HepG2 (cell line): ENCODE data around the gene SELENOV. TPM values are rescaled to one million over a fixed set of nuclear protein-coding genes. Genes with fewer than 3 reads are reported as not detected.

Source experiments
- ATAC-seq: fragments of 200-7000 bp; cut with Tn5 transposase; 3 replicates; pipeline ENCODE4 v1.9.1; 2020; ENCODE audit warnings: mild to moderate bottlenecking, moderate library complexity
- BruUV-seq: library from RNA; stranded (reverse); fragments of 400-500 nt; replicated peaks from 2 replicates; lab custom pipeline; 2021; lab: Mats Ljungman, UMichigan
- CTCF ChIA-PET: fragments of 300-600 bp; formaldehyde crosslinking; extraction: SDS; loops from one replicate; lab custom pipeline; 2021; ENCODE audit warnings: low total read pairs, inconsistent platforms, low intra/inter-chr PET ratio; lab: Yijun Ruan, JAX
- POLR2A ChIA-PET: fragments of 350-600 bp; sonication (Branson Sonifier 250); formaldehyde crosslinking; loops from one replicate; lab custom pipeline; 2020; ENCODE audit warnings: antibody characterized with exemption, inconsistent platforms; lab: Yijun Ruan, JAX
- DNase-seq: peaks from one replicate; pipeline ENCODE4 v3.0.0-alpha.2; 2015; ENCODE audit warnings: low spot score
- FAIRE-seq: peaks from 3 replicates; lab custom pipeline; 2011; peaks lifted over from hg19 to GRCh38; lab: Jason Lieb, UNC
- H2AFZ ChIP-seq: one replicate; pipeline ENCODE4 v1.6.1; 2011; ENCODE audit warnings: low read length, inconsistent platforms
- H3K27ac ChIP-seq: fragments of 300-600 bp; 3 replicates; pipeline ENCODE4 v1.8.0; 2011; ENCODE audit warnings: mixed run types, mild to moderate bottlenecking, mixed read lengths, low read length, inconsistent platforms; ENCODE audit not compliant: insufficient read depth; ENCODE audit errors: extremely low read length
- H3K27me3 ChIP-seq, 2 experiments: fragments of 200-600 bp in 1 of 2; 2 replicates in 1 of 2; 3 replicates in 1 of 2; pipeline versions ENCODE4 v1.6.0 to v1.8.0; 2011; ENCODE audit warnings: low read length in 2 of 2, mild to moderate bottlenecking in 2 of 2, moderate library complexity in 2 of 2, inconsistent platforms in 1 of 2; ENCODE audit not compliant: insufficient read depth in 2 of 2, control insufficient read depth in 1 of 2
- H3K36me3 ChIP-seq, 2 experiments: fragments of 200-600 bp in 1 of 2; replicated peaks in 1 of 2; 2 replicates in 1 of 2; 3 replicates in 1 of 2; pipeline versions ENCODE4 v1.5.1 to v1.8.0; 2011; ENCODE audit warnings: low read length in 2 of 2, inconsistent platforms in 1 of 2; ENCODE audit not compliant: insufficient read depth in 2 of 2, control insufficient read depth in 1 of 2
- H3K4me1 ChIP-seq: 2 replicates; pipeline ENCODE4 v1.5.1; 2012; ENCODE audit warnings: low read length, inconsistent platforms; ENCODE audit not compliant: insufficient read depth
- H3K4me2 ChIP-seq: 2 replicates; pipeline ENCODE4 v1.6.0; 2011; ENCODE audit warnings: low read depth, low read length, inconsistent platforms
- H3K4me3 ChIP-seq, 3 experiments: fragments of 200-600 bp in 1 of 3; sonication (generic), shearing (Covaris generic) in 1 of 3; replicated peaks in 1 of 3; 2 replicates each; pipeline ENCODE4 v1.5.1; 2011 to 2016; ENCODE audit warnings: low read length in 3 of 3, inconsistent platforms in 2 of 3, low read depth in 2 of 3, mild to moderate bottlenecking in 2 of 3, control low read depth in 1 of 3, mixed read lengths in 1 of 3; ENCODE audit not compliant: insufficient read depth in 1 of 3
- H3K79me2 ChIP-seq: one replicate; pipeline ENCODE4 v1.6.1; 2011; ENCODE audit warnings: low read length, inconsistent platforms; ENCODE audit not compliant: insufficient read depth
- H3K9ac ChIP-seq: 2 replicates; pipeline ENCODE4 v1.6.0; 2011; ENCODE audit warnings: mild to moderate bottlenecking, low read depth, low read length, inconsistent platforms; ENCODE audit not compliant: insufficient read depth
- H3K9me3 ChIP-seq: 2 replicates; pipeline ENCODE4 v1.5.1; 2012; ENCODE audit warnings: mild to moderate bottlenecking, low read length
- H4K20me1 ChIP-seq: 2 replicates; pipeline ENCODE4 v1.6.0; 2011; ENCODE audit warnings: inconsistent platforms, mild to moderate bottlenecking, low read length, moderate library complexity; ENCODE audit not compliant: insufficient read depth
- CTCF ChIP-seq: sonication (generic); formaldehyde crosslinking; IDR thresholded peaks from 2 replicates; pipeline ENCODE4 v1.5.0; 2020; ENCODE audit warnings: mild to moderate bottlenecking, missing genetic modification reagents, moderate library complexity
- ETS1 ChIP-seq: sonication (generic); formaldehyde crosslinking; IDR thresholded peaks from 2 replicates; pipeline ENCODE4 v1.4.0; 2020; ENCODE audit warnings: missing genetic modification reagents
- GZF1 ChIP-seq: sonication (generic); formaldehyde crosslinking; IDR thresholded peaks from 2 replicates; pipeline ENCODE4 v1.5.1; 2020; ENCODE audit warnings: mild to moderate bottlenecking, missing genetic modification reagents
- NR2F2 ChIP-seq: IDR thresholded peaks from 2 replicates; pipeline ENCODE4 v1.6.1; 2012; ENCODE audit warnings: low read depth, inconsistent platforms, borderline replicate concordance
- RFX3 ChIP-seq: IDR thresholded peaks from 2 replicates; pipeline ENCODE4 v1.6.1; 2016; ENCODE audit warnings: missing biosample characterization, missing genetic modification reagents
- SAP130 ChIP-seq: IDR thresholded peaks from 2 replicates; pipeline ENCODE4 v1.6.1; 2016; ENCODE audit warnings: low read depth
- SETDB1 ChIP-seq: sonication (generic); formaldehyde crosslinking; IDR thresholded peaks from 2 replicates; pipeline ENCODE4 v1.5.1; 2020; ENCODE audit warnings: missing genetic modification reagents, mild to moderate bottlenecking, borderline replicate concordance
- TGIF2 ChIP-seq: IDR thresholded peaks from 2 replicates; pipeline ENCODE4 v1.6.1; 2016; ENCODE audit warnings: control low read depth, missing compliant biosample characterization
- TP53 ChIP-seq: sonication (generic); formaldehyde crosslinking; conservative IDR thresholded peaks from 2 replicates; pipeline ENCODE4 v1.4.0; 2020; ENCODE audit warnings: missing genetic modification reagents
- ZBTB4 ChIP-seq: sonication (generic); formaldehyde crosslinking; IDR thresholded peaks from 2 replicates; pipeline ENCODE4 v1.4.0; 2020; ENCODE audit warnings: missing genetic modification reagents, mild to moderate bottlenecking, borderline replicate concordance
- ZFP41 ChIP-seq: sonication (generic); formaldehyde crosslinking; IDR thresholded peaks from 2 replicates; pipeline ENCODE4 v1.4.0; 2020; ENCODE audit warnings: mild to moderate bottlenecking, missing genetic modification reagents, borderline replicate concordance
- ZNF235 ChIP-seq: sonication (generic); formaldehyde crosslinking; IDR thresholded peaks from 2 replicates; pipeline ENCODE4 v1.8.1; 2023; ENCODE audit warnings: mild to moderate bottlenecking, missing genetic modification reagents, borderline replicate concordance
- ZNF639 ChIP-seq: conservative IDR thresholded peaks from 2 replicates; pipeline ENCODE4 v1.6.1; 2018; ENCODE audit warnings: missing genetic modification reagents
- WGBS: methylation state at CpG from one replicate; pipeline ENCODE4 v1.1.6; 2017; ENCODE audit warnings: low lambda C conversion rate; 5-methylcytosine and 5-hydroxymethylcytosine counted together
- in situ Hi-C: cut with HindIII; loops from 2 replicates; pipeline ENCODE4 v1.10.0; 2017; ENCODE audit warnings: low pct_unique_long_range_greater_than_20kb; ENCODE audit not compliant: extremely low pct_ligation_motif_present
- intact Hi-C: fragments of 100-400 bp; cut with micrococcal nuclease; formaldehyde crosslinking; loops from one replicate; pipeline ENCODE4 v1.10.0; 2022; ENCODE audit not compliant: unreplicated experiment
- polyA plus RNA-seq, 8 experiments: library from polyadenylated mRNA; depleted of rRNA in 3 of 8; stranded (reverse) in 7 of 8; unstranded in 1 of 8; fragments of >200 nt; fragmentation: Illumina TruSeq in 4 of 8; extraction: Trizol in 4 of 8; gene quantifications; 2 replicates each; pipeline versions ENCODE4 v1.2.1 to v1.2.3, GENCODE V29; 2011 to 2016; ENCODE audit warnings: low read depth in 4 of 8, missing spikeins in 1 of 8, mixed read lengths in 1 of 8; ENCODE audit not compliant: insufficient read depth in 1 of 8
- total RNA-seq, 5 experiments: library from RNA; depleted of rRNA; stranded (reverse); fragments of >200 nt; fragmentation: Illumina TruSeq; extraction: Trizol; gene quantifications; 2 replicates each; pipeline ENCODE4 v1.2.3, GENCODE V29; 2016; ENCODE audit warnings: low read depth in 1 of 5

Gene SELENOV
- total and polyA plus RNA-seq, 2 of the 13 experiments (the other 11 are each of a cell fraction or from before 2014, with no cell fraction given), result not detected

- no peak for TF ChIP-seq SAP130
Measured at GRCh38 chr19:39506598-39506943, 8.4 kb upstream of the SELENOV start (continued).

GRCh38 chr19:39506944-39507714 lies 7.8 kb upstream of the SELENOV start:
- no peak overlapping the region for H3K27ac ChIP-seq
- peaks cover 16 to 53% of the 10 kb centered on the region in 2 experiments for H3K27me3 ChIP-seq
- DNase-seq (peak; percentile 60), FAIRE-seq (no peak), ATAC-seq (peak; percentile 71)
- peak overlapping the region in 2 of 3 experiments; percentile 56 to 68; a peak in 4 of 6 replicates for H3K4me3 ChIP-seq
- H3K9ac ChIP-seq, result no peak overlapping the region
- no peaks in the 10 kb centered on the region for H3K9me3 ChIP-seq
- H3K4me2 ChIP-seq, result peak overlapping the region; percentile 70
- H4K20me1 ChIP-seq, result no peaks in the 10 kb centered on the region
- ChIA-PET CTCF (no interaction called here), POLR2A (interaction anchor here (1.6 kb wide), 1 partner anchor 62 kb away, joined by 3 read pairs; the partner anchor contains the start of gene SUPT5H)
- no peaks in the 10 kb centered on the region for H3K36me3 ChIP-seq
- intact Hi-C loops (no loop called here), in situ Hi-C loops (no loop called here)
- no TSS peak for BruUV-seq
- H2AFZ ChIP-seq, result no peak overlapping the region
- WGBS, result 30% methylated on average over 25 of the region's 96 CpGs
- peaks cover 26% of the 10 kb centered on the region for H3K4me1 ChIP-seq
- no peaks in the 10 kb centered on the region for H3K79me2 ChIP-seq
- TF ChIP-seq TGIF2 (CRISPR knock-in tag), result peak; percentile 49; the same call in 1 of the 2 replicates
- TF ChIP-seq ETS1 (CRISPR knock-in tag), result peak; percentile 99
- TF ChIP-seq ZNF235, result peak; percentile 51; the same call in 1 of the 2 replicates
- TF ChIP-seq ZNF639 (CRISPR knock-in tag), result peak; percentile 62
- TF ChIP-seq ZBTB4 (CRISPR knock-in tag), result no peak
- TF ChIP-seq NR2F2, result no peak
- no peak for TF ChIP-seq SETDB1 (CRISPR knock-in tag)
- TF ChIP-seq CTCF (CRISPR knock-in tag), result no peak; the same call in 1 of the 2 replicates
- no peak for TF ChIP-seq ZFP41
- TF ChIP-seq RFX3 (CRISPR knock-in tag), result no peak
- no peak for TF ChIP-seq GZF1 (CRISPR knock-in tag)
- TF ChIP-seq TP53 (CRISPR knock-in tag), result peak; percentile 49; the same call in 1 of the 2 replicates
